GM19372 (cell line): ENCODE results near the gene CHKB.
"Not testable (repeated sequence)": the region's sequence is repeated elsewhere in the genome, so short reads cannot be mapped to it uniquely, and the experiment has no call there.

ENCODE experiments used
- ATAC-seq: cut with Tn5 transposase; IDR thresholded peaks from one replicate; pipeline ENCODE4 v1.9.1; 2021; ENCODE audit warnings: mild to moderate bottlenecking, low read depth, moderate library complexity; ENCODE audit not compliant: unreplicated experiment

CHKB gene, protein sequence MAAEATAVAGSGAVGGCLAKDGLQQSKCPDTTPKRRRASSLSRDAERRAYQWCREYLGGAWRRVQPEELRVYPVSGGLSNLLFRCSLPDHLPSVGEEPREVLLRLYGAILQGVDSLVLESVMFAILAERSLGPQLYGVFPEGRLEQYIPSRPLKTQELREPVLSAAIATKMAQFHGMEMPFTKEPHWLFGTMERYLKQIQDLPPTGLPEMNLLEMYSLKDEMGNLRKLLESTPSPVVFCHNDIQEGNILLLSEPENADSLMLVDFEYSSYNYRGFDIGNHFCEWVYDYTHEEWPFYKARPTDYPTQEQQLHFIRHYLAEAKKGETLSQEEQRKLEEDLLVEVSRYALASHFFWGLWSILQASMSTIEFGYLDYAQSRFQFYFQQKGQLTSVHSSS

DNA sequence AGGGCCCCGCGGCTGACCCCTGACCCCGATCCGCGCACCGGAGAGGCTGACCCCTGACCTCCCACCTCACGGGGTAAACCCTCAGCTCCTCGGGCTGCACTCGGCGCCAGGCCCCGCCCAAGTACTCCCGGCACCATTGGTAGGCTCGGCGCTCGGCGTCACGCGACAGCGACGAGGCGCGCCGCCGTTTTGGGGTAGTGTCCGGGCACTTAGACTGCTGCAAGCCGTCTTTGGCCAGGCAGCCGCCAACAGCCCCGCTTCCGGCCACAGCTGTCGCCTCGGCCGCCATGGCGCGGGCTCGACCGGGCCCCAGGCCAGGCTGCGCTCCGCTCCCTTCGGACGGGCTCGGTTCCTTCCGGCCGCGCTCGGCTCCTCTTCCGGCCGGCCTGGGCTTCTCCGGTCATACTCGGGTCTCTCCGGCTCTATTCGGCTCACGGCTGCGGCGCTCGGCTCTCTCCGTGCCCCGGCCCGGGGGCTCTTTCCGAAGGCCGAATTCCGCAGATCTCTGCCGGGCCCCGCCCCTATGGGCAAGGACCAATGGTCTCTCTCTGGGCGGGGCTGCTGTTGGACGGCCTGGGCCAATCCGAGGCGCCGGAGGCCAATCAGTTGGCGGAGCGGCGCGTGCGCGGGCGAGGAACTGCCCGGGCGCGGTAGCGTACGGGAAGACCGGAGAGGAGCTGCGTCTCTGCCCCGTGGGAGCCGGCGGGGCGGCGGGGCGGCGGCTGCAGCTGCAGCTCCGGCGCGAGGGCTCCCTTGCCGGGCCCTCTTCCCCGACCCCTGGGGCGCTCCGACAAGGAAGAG, at the start of gene CHKB:
Gene CHKB (minus strand): TSS at position 357 of the 801 bp plus-strand sequence. CDS start 68 bp downstream, at position 289.
- peak; percentile 89 for ATAC-seq

DNA sequence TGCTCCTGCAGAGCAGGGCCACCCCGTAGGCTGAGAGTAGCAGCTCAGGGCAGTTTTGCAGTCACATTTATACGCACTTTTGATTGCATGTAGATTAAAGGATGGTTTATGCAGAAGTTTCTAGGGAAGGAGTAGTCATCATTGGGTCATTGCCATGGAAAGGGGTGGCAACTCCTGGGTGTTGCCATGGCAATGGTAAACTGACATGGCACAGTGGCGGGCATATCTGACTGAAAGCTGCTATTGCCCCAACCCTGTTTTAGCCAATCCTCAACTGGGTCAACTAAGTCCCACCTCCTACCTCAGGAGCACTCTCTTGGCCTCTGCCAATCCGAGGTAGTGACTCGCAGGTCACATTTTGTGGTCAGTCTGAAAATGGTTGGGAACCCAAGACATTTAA, 47.7 kb upstream of the CHKB start:
- ATAC-seq: no peak

DNA sequence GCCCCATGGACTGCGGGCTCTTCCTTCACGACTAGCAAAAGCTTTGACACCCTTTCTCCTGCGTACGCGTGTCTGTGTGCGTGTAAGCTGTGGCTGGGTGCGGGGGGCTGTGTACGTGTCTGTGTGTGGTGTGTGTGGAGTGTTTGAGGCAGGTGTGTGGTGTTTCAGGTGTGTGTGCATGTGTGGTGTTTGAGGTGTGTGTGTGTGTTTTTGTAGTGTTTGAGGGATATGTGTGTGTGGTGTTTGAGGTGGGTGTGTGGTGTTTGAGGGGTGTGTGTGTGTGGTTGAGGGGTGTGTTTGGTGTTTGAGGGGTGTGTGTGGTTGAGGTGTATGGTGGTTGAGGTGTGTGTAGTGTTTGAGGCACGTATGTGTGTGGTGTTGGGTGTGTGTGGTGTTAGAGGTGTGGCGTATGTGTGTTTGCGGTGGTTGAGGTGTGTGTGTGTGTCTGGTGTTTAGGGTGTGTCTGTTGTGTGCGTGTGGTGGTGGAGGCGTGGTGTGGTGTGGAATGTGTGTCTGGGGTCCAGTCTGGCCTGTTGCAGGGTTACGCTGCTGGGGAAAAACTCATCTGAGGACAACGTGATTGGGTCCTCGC, 46.0 kb upstream of the CHKB start:
- ATAC-seq: no peak

DNA sequence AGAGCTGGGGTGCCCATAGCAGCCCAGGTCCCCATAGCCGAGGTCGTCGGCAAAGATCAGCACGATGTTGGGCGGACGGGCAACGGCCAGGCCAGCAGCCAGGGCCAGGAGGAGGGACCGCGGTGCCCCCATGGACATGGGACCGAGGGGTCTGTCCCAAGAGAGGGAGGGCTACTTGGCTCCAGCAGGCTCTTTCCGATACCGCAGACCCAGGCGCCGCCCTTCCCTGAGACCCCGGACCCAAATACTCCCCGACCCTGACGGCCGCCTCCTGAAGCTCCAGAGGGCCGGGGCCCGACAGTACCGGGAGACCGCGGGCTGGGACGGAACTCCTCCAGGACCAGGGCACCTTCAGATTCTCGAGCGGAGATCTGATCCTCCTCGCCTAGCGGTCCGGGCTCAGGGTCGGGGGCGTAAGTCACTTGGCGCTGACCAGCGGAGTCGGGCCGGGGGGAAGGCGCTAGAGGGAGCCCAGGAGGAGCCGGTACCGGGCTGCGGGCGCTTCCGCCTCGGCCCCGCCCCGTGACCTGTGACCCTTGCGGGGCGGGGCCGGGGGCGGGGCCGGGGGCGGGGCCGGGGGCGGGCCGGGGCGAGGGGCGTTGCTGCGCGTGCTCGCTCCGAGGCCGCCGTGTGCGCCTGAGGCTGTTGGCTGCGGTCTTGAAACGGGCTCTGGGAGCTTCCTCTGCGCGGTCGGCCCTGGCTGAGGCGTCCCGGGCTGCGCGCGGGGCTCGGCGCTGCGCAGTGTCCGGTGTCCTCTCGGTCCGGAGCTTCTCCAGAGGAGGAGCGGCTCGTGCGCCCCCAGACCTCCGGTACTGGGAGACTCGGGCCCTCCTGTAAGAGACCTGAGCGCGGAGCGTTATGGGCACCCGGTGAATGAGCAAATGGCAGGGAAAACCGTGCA, 45.2 kb upstream of the CHKB start, which contains the start of gene ARSA:
Gene ARSA (minus strand): TSS at position 511 of the 901 bp plus-strand sequence. CDS start 373 bp downstream, at position 138.
- peak; percentile 87 for ATAC-seq

DNA sequence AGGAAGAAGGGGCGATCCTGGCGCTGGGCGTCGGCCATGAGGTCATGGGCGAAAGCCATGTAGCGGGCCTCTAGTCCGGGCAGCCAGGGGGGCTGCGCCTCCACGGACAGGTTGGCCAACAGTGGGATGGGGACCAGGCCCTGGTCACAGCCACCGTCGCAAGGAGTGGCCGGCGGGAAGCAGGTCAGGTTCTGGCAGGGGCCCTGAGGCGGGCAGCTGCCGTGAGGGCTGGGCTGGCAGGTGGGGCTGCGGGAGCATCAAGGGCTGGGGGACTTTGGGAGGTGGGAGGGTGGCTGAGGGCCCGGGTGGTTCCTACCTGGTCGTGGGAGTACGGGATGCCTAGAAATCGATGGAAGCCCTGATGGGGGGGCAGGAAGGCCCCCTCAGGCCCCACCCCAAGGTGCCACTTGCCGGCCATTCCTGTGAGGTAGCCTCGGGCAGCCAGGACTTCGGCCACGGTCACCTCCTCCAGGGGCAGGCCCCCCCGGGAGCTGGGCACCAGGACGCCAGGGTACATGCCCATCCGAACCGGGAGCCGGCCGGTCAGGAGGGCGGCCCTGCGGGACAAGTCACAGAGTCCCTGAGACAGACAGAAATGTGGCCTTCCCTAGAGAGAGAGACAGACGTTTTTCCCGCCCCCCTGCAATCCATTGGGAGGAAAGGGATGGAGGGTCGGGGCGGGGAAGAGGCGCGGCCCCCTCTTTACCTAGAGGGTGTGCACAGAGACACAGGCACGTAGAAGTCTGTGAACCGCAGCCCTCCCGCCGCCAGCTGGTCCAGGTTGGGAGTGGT, 44.4 kb upstream of the CHKB start:
- ATAC-seq: no peak

DNA sequence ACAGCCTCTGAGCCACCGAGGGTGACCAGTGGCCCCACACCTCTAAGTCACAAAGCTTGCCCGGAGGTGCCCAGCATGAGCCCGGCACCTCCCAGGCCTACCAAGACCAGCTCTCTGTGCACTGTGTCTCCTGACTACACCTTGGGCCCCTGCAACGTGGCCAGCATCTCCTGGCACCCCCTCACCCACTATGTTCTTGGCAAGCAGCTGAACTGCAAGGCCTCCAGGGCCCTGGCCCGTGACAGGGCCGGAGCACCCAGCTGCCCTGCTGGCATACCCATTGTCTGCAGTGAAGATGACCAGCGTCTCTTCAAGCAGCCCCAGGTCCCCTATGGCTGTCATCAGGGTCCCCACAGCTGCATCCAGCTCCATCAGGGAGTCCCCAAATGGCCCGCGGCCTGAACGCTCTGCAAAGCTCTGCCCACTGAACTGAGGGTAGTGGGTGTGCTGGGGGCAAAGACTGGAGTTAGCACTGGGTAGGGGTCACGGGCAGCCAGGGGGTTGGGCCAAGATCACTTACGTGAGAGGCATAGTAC, 43.7 kb upstream of the CHKB start:
- no peak for ATAC-seq

DNA sequence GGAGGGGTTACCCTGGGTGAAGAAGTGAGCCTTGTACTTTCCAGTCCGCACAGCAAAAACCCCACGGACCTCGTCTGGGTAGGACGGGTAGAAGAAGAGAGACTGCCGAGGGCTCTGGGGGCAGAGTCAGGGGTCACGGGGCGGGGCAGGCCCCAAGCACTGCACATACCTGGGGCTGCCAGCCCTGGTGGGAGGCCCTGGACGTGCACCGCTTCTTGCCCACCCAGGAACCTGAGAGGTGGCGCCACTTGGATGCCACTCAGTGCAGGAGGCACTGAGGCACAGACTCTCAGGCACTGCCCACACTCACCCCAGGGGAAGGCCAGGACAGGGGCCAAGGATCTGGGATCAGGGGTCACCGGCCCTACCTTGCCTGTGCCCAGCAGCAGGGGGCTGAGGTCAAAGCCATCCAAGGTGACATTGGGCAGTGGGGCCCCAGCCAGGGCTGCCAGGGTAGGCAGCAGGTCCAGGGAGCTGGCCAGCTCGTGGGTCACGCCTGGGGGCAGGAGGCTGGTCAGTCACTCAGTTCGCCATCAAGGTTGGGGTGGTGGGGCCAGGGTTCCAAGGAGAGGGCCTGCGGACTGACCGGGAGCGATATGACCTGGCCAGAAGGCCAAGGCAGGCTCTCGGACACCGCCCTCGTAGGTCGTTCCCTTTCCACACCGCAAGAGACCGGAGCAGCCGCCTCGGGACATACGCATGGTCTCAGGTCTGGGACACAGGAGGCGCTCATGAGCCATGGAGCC, 43.1 kb upstream of the CHKB start:
- ATAC-seq: no peak

DNA sequence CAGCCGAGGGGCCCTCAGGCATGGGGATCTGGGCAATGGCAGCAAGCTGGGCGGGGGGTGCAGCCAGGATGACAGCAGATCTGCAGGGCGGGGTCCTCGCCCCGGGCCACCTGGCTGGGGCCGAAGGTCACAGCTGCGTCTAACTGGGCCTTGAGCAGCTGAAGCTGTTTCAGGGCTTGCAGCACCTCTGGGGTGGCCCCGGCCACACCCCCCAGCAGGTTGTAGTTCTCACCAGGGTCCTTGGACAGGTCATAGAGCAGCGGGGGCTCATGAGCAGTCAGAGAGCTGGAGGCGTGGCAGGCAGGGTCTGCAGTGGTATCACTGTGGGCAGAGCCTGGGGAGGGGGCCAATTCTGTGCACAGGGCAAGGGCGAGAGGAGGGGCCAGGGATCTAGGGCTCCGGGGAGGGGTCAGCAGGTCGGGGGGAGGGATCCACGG, 42.5 kb upstream of the CHKB start:
- ATAC-seq: no peak

DNA sequence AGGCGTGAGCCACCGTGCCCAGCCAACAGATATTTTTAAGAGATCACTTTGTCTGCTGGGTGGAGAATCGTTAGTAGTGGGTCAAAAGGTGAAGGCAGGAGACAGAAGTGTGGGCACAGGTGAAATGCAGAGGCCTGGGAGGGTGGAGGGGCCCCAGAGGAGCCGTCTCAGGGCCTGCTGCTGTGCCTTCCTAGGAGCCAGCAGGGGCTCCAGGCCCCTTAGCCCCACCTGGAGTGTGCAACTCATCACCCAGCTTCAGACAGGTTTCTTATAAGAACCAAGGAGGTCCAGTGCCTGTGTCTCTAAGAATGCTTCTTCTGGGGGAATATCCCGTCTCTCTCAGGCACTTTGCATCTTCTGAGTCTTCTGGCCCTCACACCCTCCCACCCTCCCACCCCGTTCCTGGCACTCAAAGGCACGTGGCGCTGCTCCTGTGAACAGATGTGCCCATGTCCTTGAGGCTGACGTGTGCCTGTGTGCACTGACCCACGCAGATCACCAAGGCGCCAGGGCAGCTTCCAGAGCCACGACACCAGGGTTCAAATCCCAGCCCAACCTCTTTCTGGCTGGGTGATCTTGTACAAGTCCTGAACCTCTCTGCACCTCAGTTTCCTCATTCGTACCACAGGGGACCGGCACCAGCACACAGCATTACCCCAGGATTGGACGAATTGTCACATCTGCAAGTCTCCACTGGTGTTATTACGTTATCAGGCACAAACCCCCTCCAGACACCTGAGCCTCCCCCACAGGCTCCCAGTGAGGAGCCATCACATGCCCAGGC, 41.9 kb upstream of the CHKB start:
- ATAC-seq: no peak

DNA sequence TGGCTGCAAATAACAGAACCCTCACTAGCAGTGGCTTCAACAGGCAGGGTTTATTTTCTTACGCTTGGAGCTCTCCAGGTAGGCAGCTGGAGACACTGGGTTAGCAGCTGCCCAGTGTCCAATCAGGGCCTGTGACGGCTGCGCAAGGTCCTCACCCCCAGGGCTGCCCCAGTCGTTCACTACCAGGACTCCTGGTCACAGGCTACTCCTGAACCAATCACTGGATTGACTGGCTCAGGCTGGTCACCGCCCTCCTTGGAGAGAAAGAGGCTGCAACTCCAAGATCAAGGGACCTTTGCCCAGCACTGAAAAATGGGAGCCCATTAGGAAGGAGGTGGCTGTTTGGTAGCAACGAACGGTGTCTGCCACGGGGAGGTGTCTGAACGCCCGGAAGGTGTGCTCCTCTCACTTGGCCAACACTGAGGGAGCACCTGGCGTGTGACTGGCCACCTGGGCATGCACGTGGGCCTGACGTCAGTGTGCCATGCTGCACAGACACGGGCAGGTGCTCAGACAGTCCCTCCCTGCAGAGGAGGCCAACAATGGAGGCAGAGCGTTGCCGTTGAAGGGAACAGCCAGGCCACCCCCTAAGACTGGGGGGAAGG, 40.2 kb upstream of the CHKB start:
- no peak for ATAC-seq

DNA sequence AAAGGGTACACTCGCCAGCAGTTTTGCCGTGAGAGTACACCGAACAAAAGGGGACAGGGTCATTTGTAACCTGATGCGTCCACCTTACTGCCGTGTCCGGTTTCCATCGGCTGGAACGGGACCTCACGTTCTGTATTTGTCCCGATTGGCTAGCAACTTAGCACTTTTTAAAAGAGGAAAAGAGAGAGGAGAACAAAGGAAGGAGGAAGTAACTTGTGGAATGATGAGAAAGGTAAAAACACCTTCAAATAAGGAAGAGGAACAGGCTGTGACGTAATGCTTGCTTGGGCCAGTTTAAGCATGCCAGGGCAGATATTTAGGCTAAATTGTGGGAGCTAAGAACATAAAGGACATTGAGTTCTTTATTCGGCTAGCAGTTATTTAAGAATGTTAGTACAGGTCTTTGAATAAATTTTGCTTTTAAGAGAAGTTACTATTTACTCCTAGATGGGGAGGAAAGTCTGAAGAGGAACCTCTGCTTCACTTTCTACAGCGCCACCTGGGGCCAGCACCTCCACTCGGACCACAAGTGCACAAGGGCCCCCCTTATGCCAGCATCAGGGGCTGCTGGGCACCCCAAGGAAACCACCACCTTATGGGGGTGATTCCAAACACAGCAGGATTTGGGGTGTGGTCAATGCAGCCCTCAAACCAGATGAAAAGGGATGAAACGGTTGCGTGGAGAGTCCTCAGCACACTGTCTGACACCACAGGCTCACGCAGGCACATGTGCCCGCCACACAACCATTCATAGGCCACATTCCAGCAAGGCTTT, 39.5 kb upstream of the CHKB start:
- no peak for ATAC-seq

DNA sequence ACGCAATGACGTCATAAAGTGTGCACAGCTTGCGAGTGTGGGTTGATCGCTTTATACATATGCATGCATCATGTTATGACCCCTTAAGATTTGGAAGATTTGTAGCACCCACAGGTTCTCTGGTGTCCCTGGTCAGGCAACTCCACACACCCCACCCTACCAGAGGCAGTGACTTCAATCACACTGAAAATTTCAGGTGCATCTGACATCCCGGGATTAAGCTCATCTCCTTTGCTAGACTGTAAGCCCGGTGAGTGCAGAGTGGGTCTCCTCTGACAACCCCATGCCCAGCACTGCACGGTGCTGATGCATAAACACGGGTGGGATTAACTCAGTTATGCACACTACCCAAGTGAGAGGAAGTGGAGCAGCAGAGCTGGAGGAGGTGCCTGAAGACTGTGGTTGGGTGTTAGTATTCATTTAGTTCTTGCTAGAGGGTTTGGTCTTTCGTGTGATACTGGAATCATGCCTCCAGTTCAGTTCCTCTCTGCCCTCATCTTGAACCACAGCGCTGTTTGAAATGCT, 38.8 kb upstream of the CHKB start:
- ATAC-seq: no peak

DNA sequence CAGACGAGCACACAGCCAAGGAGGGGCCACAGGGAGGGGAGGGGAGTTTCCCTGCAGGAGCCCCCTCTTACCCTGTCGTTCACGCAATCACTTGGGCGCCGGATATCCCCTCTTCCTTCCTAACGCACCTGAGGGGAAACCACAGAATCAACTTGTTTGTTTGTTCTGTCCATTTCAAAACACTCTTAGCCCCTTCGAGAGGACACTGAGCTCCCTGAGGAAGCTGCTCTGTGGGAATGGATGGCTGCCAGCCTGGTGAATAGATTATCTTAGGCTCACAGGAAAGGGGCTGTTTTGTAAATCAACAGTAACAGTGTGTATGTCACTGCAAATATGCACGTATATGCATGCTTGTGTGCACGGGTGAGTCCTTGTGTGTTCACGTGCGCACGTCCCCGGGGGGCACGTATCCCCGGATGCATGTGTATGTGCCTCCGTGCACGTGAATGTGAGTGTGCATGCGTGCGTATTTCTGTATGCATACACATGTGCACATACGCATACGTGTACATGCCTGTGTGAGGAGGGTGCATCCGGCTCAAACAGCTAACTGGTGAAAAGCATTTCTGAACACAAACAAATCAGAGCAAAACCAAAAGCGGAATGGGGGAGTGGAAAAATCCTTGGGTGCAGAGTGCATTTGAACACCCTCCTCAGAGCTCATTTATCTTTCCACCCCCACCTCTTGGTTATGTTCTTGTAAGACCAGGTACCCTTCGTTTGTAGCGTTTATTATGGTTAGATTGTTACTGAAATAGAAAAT, 38.1 kb upstream of the CHKB start:
- no peak for ATAC-seq

DNA sequence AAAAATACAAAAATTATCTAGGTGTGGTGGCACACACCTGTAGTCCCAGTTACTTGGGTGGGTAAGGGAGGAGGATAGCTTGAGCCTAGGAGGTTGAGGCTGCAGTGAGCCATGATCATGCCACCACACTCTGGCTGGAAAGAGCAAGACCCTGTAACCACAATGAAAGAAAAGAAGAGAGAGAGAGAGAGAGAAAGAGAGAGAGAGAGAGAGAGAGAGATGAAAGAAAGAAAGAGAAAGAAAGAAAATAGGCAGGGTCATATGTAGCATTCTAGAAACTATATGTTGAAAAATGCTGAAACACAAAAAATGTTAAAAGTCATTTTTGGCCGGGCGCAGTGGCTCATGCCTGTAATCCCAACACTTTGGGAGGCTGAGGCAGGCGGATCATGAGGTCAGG, 31.6 kb upstream of the CHKB start:
- ATAC-seq: not testable (repeated sequence)

DNA sequence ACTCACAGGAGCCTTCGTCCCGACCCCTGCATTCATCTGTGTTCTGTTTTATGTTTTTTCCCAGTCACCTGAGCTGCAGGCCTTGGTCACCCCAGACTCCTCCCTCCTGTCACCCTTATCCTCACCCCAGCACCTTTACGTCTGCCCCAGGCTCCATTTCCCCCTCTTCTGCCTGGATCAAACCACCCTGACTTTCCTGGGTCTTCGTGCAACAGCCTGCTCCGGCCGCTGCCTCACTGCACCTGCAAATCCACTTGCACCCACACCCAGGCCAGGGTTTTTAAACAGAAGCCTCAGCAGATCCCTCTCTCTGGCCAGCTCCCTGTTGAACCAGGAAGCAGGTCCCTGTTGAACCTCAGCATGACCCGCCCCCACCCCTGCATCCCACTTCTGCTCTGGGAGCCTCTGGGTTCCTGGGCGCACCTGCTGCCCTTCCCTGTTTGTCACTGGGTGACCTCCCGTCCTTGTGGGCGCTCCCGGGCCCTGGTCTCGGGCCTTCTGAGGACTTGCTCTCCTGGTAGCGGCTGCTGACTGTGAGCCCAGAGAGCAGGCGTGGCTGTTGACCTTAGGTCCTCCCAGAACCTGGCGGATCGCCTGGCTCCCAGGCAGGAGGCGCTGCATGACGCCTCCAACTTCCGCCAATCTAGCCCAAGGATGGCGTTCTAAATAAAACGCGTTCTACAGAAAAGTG, 30.8 kb upstream of the CHKB start:
- no peak for ATAC-seq
